ENCODE measurements around the gene CNTNAP2. TPM values are rescaled to one million over a fixed set of nuclear protein-coding genes. Genes with fewer than 3 reads are reported as not detected.

The CNTNAP2 gene
- total RNA-seq, 2 donors from 2014 or later, result 4.4 to 8.5 TPM

DNA sequence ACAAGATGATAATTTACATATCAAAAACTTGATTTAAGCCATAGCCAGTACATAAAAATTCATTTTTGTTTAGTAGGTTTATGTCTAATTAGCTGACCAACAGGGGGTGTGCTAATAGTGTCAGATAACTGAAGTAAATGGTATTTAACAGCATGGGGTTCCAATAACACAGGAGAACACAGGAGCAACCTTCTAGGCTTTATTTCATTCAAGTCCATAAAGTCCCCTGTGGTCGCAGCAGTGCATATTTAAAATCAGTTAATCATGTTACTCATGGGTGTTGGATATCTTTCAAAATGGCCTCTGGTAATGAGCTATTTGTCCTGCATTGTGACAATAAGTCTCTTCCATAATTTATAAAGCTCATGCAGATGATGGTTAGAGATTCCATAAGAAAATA lies 238.6 kb downstream of the CNTNAP2 start:
- no peaks in the 10 kb centered on the region for H3K4me1 ChIP-seq
- intact Hi-C loops (cut with DNase I), result no loop called here
- no peak overlapping the region for H3K9ac ChIP-seq (ENCODE audit: low read depth in 2 of 2, low read length in 2 of 2)
- no peaks in the 10 kb centered on the region for H3K9me3 ChIP-seq
- TF ChIP-seq, protein P1, sequence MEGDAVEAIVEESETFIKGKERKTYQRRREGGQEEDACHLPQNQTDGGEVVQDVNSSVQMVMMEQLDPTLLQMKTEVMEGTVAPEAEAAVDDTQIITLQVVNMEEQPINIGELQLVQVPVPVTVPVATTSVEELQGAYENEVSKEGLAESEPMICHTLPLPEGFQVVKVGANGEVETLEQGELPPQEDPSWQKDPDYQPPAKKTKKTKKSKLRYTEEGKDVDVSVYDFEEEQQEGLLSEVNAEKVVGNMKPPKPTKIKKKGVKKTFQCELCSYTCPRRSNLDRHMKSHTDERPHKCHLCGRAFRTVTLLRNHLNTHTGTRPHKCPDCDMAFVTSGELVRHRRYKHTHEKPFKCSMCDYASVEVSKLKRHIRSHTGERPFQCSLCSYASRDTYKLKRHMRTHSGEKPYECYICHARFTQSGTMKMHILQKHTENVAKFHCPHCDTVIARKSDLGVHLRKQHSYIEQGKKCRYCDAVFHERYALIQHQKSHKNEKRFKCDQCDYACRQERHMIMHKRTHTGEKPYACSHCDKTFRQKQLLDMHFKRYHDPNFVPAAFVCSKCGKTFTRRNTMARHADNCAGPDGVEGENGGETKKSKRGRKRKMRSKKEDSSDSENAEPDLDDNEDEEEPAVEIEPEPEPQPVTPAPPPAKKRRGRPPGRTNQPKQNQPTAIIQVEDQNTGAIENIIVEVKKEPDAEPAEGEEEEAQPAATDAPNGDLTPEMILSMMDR (IDR thresholded peaks at IDR 0.05), result no peak
- DNase-seq, result no peak
- no peak overlapping the region for H3K27ac ChIP-seq
- H3K27me3 ChIP-seq, result no peaks in the 10 kb centered on the region
- no peaks in the 10 kb centered on the region for H3K36me3 ChIP-seq
- H3K4me3 ChIP-seq, result no peak overlapping the region

DNA sequence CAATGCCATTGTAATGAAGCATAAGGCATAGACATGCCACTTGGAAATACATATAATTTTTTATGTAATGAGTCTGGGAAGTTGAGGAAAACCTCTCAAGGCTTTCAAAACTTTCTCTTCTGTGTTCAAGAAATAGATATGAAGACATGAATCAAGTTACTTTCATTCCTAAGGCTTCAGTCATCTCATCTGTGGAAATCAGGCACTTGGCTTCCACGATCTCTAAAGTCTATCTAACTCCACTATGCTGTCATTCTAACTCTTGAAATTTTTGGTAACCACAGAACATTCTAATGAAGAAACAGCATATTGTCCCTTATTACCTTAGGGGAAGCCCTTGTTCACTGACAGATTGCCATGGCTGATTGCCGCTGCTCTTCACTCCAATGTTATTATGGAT lies 242.6 kb downstream of the CNTNAP2 start:
- intact Hi-C loops (cut with DNase I), result no loop called here
- H3K9ac ChIP-seq (ENCODE audit: low read depth in 2 of 2, low read length in 2 of 2), result no peak overlapping the region
- H3K36me3 ChIP-seq, result no peaks in the 10 kb centered on the region
- H3K27ac ChIP-seq, result no peak overlapping the region
- no peaks in the 10 kb centered on the region for H3K4me1 ChIP-seq
- H3K9me3 ChIP-seq, result no peaks in the 10 kb centered on the region
- TF ChIP-seq, protein P1 (IDR thresholded peaks at IDR 0.05), result no peak
- H3K4me3 ChIP-seq, result no peak overlapping the region
- H3K27me3 ChIP-seq, result no peaks in the 10 kb centered on the region
- no peak for DNase-seq

DNA sequence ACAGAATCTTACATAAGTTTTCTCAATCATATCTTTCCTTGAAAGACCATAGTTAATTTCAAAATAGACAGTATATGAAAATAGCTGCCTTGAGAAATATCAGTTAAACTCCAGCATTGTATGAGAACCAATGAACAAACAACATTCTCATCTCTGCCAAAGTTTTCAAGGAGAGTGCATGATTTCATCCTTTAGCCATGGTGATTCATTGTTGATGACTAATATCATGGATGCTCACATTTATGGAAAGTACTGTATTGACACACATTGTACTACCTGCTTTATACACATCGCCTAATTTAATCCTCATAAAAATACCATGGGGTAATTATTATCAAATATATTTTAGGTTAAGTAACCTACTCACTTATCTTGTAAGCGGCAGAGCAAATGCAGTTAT lies 250.3 kb downstream of the CNTNAP2 start:
- Histone ChIP-seq H3K27ac (no peak overlapping the region), H3K4me3 (no peak overlapping the region), H3K27me3 (no peaks in the 10 kb centered on the region), H3K9ac (ENCODE audit: low read depth in 2 of 2, low read length in 2 of 2) (no peak overlapping the region), H3K9me3 (no peaks in the 10 kb centered on the region), H3K4me1 (no peaks in the 10 kb centered on the region), H3K36me3 (no peaks in the 10 kb centered on the region)
- TF ChIP-seq, protein P1 (IDR thresholded peaks at IDR 0.05), result no peak
- intact Hi-C loops (cut with DNase I), result no loop called here
- DNase-seq, result no peak

DNA sequence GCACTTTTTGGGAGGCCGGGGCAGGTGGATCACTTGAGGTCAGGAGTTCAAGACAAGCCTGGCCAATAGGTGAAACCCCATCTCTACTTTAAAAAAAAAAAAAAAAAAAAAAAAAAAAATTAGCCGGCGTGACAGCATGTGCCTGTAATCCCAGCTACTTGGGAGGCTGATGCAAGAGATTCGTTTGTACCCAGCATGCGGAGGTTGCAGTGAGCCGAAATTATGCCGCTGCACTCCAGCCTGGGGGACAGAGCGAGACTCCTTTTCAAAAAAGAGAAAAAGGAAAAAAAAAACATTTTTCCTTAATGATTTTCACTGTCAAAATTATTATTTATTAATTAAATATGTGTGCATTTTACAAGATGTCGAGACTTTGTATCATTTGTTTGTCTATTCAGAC lies 253.6 kb downstream of the CNTNAP2 start:
- Histone ChIP-seq H3K36me3 (no peaks in the 10 kb centered on the region), H3K9ac (ENCODE audit: low read depth in 2 of 2, low read length in 2 of 2) (no peak overlapping the region), H3K4me1 (no peaks in the 10 kb centered on the region), H3K4me3 (no peak overlapping the region), H3K27ac (no peak overlapping the region), H3K27me3 (no peaks in the 10 kb centered on the region), H3K9me3 (no peaks in the 10 kb centered on the region)
- intact Hi-C loops (cut with DNase I), result no loop called here
- no peak for DNase-seq
- TF ChIP-seq, protein P1 (IDR thresholded peaks at IDR 0.05), result no peak

DNA sequence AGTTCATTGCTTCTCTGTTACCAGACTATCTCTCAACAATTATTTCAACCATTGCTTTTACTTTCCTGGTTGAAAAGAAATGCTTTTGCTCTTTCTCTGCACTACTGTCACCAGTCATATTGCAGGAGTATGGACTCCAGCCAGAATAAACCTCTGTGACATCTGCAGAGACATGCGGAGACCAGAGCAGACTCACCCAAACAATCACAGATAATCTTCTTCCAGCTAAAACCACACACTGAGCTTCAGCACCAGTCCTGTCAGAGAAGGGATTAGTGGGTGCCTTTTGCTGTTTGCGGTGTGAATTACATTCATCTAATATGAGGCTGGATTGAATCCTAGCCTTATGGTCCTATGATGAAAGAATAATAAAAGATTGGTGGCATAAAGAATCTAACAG lies 258.6 kb downstream of the CNTNAP2 start:
- Histone ChIP-seq H3K36me3 (no peaks in the 10 kb centered on the region), H3K27me3 (no peaks in the 10 kb centered on the region), H3K9me3 (no peaks in the 10 kb centered on the region), H3K4me3 (no peak overlapping the region), H3K9ac (ENCODE audit: low read depth in 2 of 2, low read length in 2 of 2) (no peak overlapping the region), H3K27ac (no peak overlapping the region), H3K4me1 (no peaks in the 10 kb centered on the region)
- TF ChIP-seq, protein P1 (IDR thresholded peaks at IDR 0.05), result no peak
- DNase-seq, result no peak
- intact Hi-C loops (cut with DNase I), result no loop called here

DNA sequence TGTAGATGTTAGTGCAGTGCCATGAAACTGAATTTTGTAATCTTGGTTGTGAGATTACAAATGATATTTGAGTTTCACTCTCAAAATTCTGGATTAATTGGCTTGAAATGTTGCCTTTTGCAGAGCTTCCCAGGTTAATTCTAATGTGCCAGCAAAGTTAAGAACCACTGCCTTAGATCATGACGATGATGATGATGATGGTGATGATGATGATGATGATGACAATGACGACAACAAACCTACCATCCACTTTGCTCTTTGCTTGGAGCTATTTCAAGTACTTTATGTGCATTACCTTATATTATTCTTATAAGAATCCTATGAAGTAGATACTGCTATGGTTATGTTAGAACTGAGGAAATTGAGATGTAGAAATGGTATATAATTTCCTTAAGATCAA lies 261.6 kb downstream of the CNTNAP2 start:
- intact Hi-C loops (cut with DNase I), result no loop called here
- H3K27ac ChIP-seq, result no peak overlapping the region
- DNase-seq, result no peak
- H3K9me3 ChIP-seq, result no peaks in the 10 kb centered on the region
- H3K9ac ChIP-seq (ENCODE audit: low read depth in 2 of 2, low read length in 2 of 2), result no peak overlapping the region
- H3K27me3 ChIP-seq, result no peaks in the 10 kb centered on the region
- no peaks in the 10 kb centered on the region for H3K4me1 ChIP-seq
- H3K36me3 ChIP-seq, result no peaks in the 10 kb centered on the region
- TF ChIP-seq, protein P1 (IDR thresholded peaks at IDR 0.05), result no peak
- no peak overlapping the region for H3K4me3 ChIP-seq
